Common myeloid progenitor, CD34-positive (primary cell): ENCODE data around the gene FES.

Experiments used
- CTCF ChIA-PET: fragments of 350-600 bp; sonication (Branson Sonifier 250); formaldehyde crosslinking; loops from one replicate; lab custom pipeline; 2021; ENCODE audit warnings: antibody characterized with exemption; lab: Charles Lee
- POLR2A ChIA-PET: fragments of 350-600 bp; sonication (Branson Sonifier 250); formaldehyde crosslinking; loops from one replicate; lab custom pipeline; 2021; ENCODE audit warnings: antibody characterized with exemption; lab: Charles Lee
- DNase-seq, 3 donors: peaks; one replicate each; pipeline versions ENCODE4 v3.0.0 to v3.0.0-alpha.2; 2013
- H3K27ac ChIP-seq, 2 experiments: 1 replicate in 1 of 2; 2 replicates in 1 of 2; pipeline ENCODE4 v1.7.0; 2013; ENCODE audit warnings: inconsistent platforms in 2 of 2, low read length in 2 of 2, mild to moderate bottlenecking in 2 of 2, low read depth in 1 of 2, moderate library complexity in 1 of 2; ENCODE audit not compliant: severe bottlenecking in 2 of 2, insufficient read depth in 1 of 2, poor library complexity in 1 of 2
- H3K27me3 ChIP-seq, 5 experiments: replicated peaks in 2 of 5; 1 replicate in 3 of 5; 2 replicates in 2 of 5; pipeline versions ENCODE4 v1.6.1 to v1.7.0; 2013; ENCODE audit warnings: low read length in 4 of 5, mild to moderate bottlenecking in 2 of 5, moderate library complexity in 2 of 5, inconsistent platforms in 1 of 5; ENCODE audit not compliant: insufficient read depth in 5 of 5, control insufficient read depth in 4 of 5
- H3K36me3 ChIP-seq, 4 experiments: 1 replicate in 2 of 4; 2 replicates in 2 of 4; pipeline versions ENCODE4 v1.6.1 to v1.7.0; 2013; ENCODE audit warnings: low read length in 3 of 4, control low read depth in 1 of 4, mild to moderate bottlenecking in 1 of 4; ENCODE audit not compliant: control insufficient read depth in 4 of 4, insufficient read depth in 4 of 4
- H3K4me1 ChIP-seq, 4 experiments: 1 replicate in 3 of 4; 2 replicates in 1 of 4; pipeline versions ENCODE4 v1.6.1 to v1.7.1; 2013; ENCODE audit warnings: low read length in 3 of 4, mild to moderate bottlenecking in 3 of 4, control low read depth in 1 of 4, inconsistent platforms in 1 of 4, moderate library complexity in 1 of 4; ENCODE audit not compliant: control insufficient read depth in 4 of 4, insufficient read depth in 4 of 4; ENCODE audit errors: control extremely low read depth in 1 of 4
- H3K4me3 ChIP-seq, 7 experiments: 1 replicate in 4 of 7; 2 replicates in 3 of 7; pipeline versions ENCODE4 v1.5.1 to v1.7.0; 2013; ENCODE audit warnings: mild to moderate bottlenecking in 7 of 7, low read length in 6 of 7, moderate library complexity in 6 of 7, inconsistent platforms in 2 of 7, low read depth in 2 of 7, control low read depth in 1 of 7; ENCODE audit not compliant: insufficient read depth in 4 of 7, control insufficient read depth in 1 of 7; ENCODE audit errors: extremely low read depth in 1 of 7
- H3K9me3 ChIP-seq, 5 experiments: 1 replicate in 4 of 5; 2 replicates in 1 of 5; pipeline versions ENCODE4 v1.6.1 to v1.7.1; 2013; ENCODE audit warnings: low read length in 4 of 5, mild to moderate bottlenecking in 2 of 5, inconsistent platforms in 1 of 5, low read depth in 1 of 5, moderate library complexity in 1 of 5; ENCODE audit not compliant: control insufficient read depth in 4 of 5, insufficient read depth in 2 of 5; ENCODE audit errors: control extremely low read depth in 1 of 5
- WGBS: methylation state at CpG from one replicate; pipeline ENCODE4 v1.1.5; 2013; ENCODE audit not compliant: insufficient coverage; 5-methylcytosine and 5-hydroxymethylcytosine counted together

Gene FES

DNA sequence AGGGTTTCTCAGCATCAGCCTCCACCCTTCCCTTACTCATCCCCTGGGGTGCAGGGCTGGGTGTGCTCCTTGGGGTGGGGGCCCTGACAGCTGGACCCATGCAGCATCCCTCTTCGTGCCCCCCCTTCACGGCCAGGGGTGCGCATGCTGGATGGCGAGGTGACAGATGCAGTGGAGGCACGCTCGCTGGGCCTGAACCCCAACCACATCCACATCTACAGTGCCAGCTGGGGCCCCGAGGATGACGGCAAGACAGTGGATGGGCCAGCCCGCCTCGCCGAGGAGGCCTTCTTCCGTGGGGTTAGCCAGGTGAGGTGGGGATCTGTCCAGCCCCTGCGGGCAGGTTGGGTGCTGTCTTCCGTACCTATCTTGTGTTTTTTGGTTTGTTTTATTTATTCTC lies 6.3 kb upstream of the FES start:
- H3K4me3 ChIP-seq, result no peak overlapping the region
- H3K27me3 ChIP-seq, result no peaks in the 10 kb centered on the region
- H3K36me3 ChIP-seq, result peaks cover 3 to 77% (median 59%) of the 10 kb centered on the region in 4 experiments
- POLR2A ChIA-PET, result no interaction called here
- 82% methylated on average over 5 of the region's 14 CpGs for WGBS
- CTCF ChIA-PET, result interaction anchor here (0.6 to 0.7 kb wide), 2 partner anchors 53 to 98 kb away, joined by 3 read pairs; no protein-coding TSS in a partner anchor
- H3K9me3 ChIP-seq, result no peaks in the 10 kb centered on the region
- DNase-seq, result no peak
- no peak overlapping the region for H3K27ac ChIP-seq
- peaks cover 0 to 23% (median 22%) of the 10 kb centered on the region in 4 experiments for H3K4me1 ChIP-seq

DNA sequence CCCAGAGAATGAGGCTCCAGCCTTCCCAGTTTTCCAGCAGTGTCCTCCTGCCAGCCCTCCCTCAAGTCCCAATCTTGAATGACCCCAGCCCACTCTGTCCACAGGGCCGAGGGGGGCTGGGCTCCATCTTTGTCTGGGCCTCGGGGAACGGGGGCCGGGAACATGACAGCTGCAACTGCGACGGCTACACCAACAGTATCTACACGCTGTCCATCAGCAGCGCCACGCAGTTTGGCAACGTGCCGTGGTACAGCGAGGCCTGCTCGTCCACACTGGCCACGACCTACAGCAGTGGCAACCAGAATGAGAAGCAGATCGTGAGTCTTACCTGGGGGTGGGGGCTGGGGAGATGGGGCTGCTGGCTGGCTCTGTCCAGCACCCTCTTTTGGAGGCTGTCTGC lies 5.6 kb upstream of the FES start:
- no peaks in the 10 kb centered on the region for H3K9me3 ChIP-seq
- 98% methylated on average over 15 of the region's 15 CpGs for WGBS
- H3K36me3 ChIP-seq, result peaks cover 3 to 77% (median 59%) of the 10 kb centered on the region in 4 experiments
- POLR2A ChIA-PET, result no interaction called here
- H3K4me1 ChIP-seq, result peaks cover 0 to 23% (median 22%) of the 10 kb centered on the region in 4 experiments
- no peak for DNase-seq
- H3K27me3 ChIP-seq, result no peaks in the 10 kb centered on the region
- H3K4me3 ChIP-seq, result no peak overlapping the region
- no peak overlapping the region for H3K27ac ChIP-seq
- CTCF ChIA-PET, result no interaction called here

DNA sequence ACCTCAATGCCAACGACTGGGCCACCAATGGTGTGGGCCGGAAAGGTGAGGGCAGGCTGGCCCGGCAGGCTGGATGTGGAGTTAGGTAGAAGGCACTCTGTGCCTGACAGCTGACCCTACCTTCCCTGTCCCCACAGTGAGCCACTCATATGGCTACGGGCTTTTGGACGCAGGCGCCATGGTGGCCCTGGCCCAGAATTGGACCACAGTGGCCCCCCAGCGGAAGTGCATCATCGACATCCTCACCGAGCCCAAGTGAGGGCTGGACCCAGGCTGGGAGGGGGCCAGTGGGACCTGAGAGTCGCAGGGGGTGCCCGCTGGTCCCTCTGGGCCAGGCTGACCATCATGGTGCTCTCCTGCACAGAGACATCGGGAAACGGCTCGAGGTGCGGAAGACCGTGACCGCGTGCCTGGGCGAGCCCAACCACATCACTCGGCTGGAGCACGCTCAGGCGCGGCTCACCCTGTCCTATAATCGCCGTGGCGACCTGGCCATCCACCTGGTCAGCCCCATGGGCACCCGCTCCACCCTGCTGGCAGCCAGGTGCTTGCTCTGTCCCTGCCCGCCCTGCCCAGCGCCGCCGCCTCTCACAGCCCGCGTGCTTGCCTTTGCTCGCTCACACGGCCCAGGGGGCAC lies 4.5 kb upstream of the FES start:
- Histone ChIP-seq H3K36me3 (peaks cover 3 to 77% (median 59%) of the 10 kb centered on the region in 4 experiments), H3K4me3 (no peak overlapping the region), H3K4me1 (peaks cover 0 to 25% (median 19%) of the 10 kb centered on the region in 4 experiments), H3K9me3 (no peaks in the 10 kb centered on the region), H3K27ac (no peak overlapping the region), H3K27me3 (no peaks in the 10 kb centered on the region)
- WGBS, result 93% methylated on average over 33 of the region's 35 CpGs
- CTCF ChIA-PET, result no interaction called here
- POLR2A ChIA-PET, result no interaction called here
- DNase-seq, result no peak

DNA sequence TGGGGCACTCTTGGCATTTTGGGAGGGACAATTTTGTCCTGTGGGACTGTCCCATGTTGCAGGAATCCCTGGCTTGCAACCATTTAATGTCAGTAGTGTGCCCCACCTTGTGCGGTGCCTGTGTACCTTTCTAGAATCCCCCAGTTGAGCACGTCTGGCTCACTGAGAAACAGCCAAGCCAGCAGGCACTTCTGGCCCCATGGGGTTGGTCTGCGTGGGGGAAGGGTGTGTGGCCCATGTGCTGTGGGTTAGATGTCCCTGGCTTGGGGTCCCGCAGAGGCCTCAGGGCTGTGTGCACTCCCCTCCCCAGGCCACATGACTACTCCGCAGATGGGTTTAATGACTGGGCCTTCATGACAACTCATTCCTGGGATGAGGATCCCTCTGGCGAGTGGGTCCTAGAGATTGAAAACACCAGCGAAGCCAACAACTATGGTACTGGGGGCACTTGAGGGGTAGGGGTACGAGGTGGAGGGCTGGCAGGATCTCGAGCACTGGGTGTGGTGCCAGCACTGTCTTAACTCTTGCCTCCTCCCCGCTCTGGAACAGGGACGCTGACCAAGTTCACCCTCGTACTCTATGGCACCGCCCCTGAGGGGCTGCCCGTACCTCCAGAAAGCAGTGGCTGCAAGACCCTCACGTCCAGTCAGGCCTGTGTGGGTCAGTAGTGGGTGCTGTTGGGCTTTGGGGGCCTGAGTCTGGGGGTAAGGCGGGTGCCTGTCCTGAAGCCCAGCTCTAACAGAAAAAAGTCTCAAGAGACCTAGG lies 3.7 kb upstream of the FES start:
- no peak for DNase-seq
- Histone ChIP-seq H3K4me1 (peaks cover 0 to 32% (median 27%) of the 10 kb centered on the region in 4 experiments), H3K9me3 (no peaks in the 10 kb centered on the region), H3K36me3 (peaks cover 3 to 73% (median 59%) of the 10 kb centered on the region in 4 experiments), H3K27me3 (no peaks in the 10 kb centered on the region), H3K4me3 (no peak overlapping the region), H3K27ac (no peak overlapping the region)
- ChIA-PET CTCF (no interaction called here), POLR2A (interaction anchor here (0.8 kb wide), 1 partner anchor 9 kb away, joined by 3 read pairs; no protein-coding TSS in a partner anchor)
- WGBS, result 95% methylated on average over 16 of the region's 16 CpGs

DNA sequence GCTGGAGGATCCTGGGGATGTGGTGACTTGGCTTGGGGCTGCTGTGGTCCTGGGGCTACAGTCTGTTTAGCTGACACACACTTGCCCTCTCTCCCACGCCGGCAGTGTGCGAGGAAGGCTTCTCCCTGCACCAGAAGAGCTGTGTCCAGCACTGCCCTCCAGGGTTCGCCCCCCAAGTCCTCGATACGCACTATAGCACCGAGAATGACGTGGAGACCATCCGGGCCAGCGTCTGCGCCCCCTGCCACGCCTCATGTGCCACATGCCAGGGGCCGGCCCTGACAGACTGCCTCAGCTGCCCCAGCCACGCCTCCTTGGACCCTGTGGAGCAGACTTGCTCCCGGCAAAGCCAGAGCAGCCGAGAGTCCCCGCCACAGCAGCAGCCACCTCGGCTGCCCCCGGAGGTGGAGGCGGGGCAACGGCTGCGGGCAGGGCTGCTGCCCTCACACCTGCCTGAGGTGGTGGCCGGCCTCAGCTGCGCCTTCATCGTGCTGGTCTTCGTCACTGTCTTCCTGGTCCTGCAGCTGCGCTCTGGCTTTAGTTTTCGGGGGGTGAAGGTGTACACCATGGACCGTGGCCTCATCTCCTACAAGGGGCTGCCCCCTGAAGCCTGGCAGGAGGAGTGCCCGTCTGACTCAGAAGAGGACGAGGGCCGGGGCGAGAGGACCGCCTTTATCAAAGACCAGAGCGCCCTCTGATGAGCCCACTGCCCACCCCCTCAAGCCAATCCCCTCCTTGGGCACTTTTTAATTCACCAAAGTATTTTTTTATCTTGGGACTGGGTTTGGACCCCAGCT lies 2.9 kb upstream of the FES start:
- Histone ChIP-seq H3K4me1 (peaks cover 0 to 40% (median 35%) of the 10 kb centered on the region in 4 experiments), H3K27me3 (no peaks in the 10 kb centered on the region), H3K9me3 (no peaks in the 10 kb centered on the region), H3K4me3 (no peak overlapping the region), H3K27ac (no peak overlapping the region), H3K36me3 (peaks cover 3 to 67% (median 53%) of the 10 kb centered on the region in 4 experiments)
- WGBS, result 95% methylated on average over 31 of the region's 35 CpGs
- POLR2A ChIA-PET, result interaction anchor here (0.8 kb wide), 1 partner anchor 10 kb away, joined by 3 read pairs; no protein-coding TSS in a partner anchor
- CTCF ChIA-PET, result interaction anchor here (1.1 kb wide), 2 partner anchors 63 to 232 kb away, joined by 3 read pairs; no protein-coding TSS in a partner anchor
- DNase-seq, result no peak

DNA sequence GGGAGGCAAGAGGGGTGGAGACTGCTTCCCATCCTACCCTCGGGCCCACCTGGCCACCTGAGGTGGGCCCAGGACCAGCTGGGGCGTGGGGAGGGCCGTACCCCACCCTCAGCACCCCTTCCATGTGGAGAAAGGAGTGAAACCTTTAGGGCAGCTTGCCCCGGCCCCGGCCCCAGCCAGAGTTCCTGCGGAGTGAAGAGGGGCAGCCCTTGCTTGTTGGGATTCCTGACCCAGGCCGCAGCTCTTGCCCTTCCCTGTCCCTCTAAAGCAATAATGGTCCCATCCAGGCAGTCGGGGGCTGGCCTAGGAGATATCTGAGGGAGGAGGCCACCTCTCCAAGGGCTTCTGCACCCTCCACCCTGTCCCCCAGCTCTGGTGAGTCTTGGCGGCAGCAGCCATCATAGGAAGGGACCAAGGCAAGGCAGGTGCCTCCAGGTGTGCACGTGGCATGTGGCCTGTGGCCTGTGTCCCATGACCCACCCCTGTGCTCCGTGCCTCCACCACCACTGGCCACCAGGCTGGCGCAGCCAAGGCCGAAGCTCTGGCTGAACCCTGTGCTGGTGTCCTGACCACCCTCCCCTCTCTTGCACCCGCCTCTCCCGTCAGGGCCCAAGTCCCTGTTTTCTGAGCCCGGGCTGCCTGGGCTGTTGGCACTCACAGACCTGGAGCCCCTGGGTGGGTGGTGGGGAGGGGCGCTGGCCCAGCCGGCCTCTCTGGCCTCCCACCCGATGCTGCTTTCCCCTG lies 2.2 kb upstream of the FES start:
- peak overlapping the region in 1 of 2 experiments; percentile 89 for H3K27ac ChIP-seq
- no peaks in the 10 kb centered on the region for H3K27me3 ChIP-seq
- H3K9me3 ChIP-seq, result no peaks in the 10 kb centered on the region
- CTCF ChIA-PET, result interaction anchor here (1.1 kb wide), 2 partner anchors 64 to 232 kb away, joined by 3 read pairs; no protein-coding TSS in a partner anchor
- WGBS, result 95% methylated on average over 13 of the region's 19 CpGs
- POLR2A ChIA-PET, result no interaction called here
- DNase-seq, result no peak
- H3K4me1 ChIP-seq, result peaks cover 0 to 42% (median 40%) of the 10 kb centered on the region in 4 experiments
- no peak overlapping the region for H3K4me3 ChIP-seq
- peaks cover 5 to 67% (median 49%) of the 10 kb centered on the region in 4 experiments for H3K36me3 ChIP-seq
